NCI-H1436 (cell line): ENCODE data around the gene FGD5.

ENCODE experiments used
- DNase-seq: peaks from one replicate; lab custom pipeline; 2025; lab: John Stamatoyannopoulos, UW

FGD5 gene

GRCh38 chr3:14927308-14927707, 108.5 kb downstream of the FGD5 start:
- no peak for DNase-seq

DNA sequence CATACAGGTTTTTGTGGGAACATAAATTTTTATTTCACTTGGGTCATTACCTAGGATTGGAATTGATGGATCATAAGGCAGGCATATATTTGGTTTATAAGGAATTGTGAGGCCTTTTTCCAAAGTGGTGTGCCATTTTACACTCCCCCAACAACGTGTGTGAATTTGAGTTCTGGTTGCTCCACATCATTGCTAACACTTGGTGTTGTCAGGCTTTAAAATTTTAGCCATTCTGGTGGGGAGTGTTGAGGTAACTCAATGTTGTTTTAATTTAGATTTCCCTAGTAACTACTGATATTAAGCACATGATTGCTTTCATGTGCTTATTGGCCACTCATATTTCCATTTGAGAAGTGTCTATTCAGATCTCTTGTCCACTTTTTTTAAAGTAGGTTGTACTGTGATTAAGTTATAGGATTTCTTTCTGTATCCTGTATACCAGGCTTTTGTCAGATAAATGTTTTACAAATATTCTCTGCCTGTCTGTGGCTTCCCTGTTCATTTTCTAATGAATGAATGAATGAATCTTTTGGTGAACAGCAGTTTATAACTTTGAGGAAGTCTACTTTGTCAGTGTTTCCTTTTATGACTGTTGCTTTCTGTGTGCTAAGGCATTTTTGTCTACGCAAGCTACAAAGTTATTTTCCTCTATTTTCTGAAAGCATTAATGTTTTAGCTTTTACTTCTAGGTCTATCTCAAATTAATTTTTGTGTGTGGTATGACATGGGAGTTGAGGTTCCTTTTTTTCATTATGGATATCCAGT, 110.7 kb downstream of the FGD5 start:
- DNase-seq = no peak

DNA sequence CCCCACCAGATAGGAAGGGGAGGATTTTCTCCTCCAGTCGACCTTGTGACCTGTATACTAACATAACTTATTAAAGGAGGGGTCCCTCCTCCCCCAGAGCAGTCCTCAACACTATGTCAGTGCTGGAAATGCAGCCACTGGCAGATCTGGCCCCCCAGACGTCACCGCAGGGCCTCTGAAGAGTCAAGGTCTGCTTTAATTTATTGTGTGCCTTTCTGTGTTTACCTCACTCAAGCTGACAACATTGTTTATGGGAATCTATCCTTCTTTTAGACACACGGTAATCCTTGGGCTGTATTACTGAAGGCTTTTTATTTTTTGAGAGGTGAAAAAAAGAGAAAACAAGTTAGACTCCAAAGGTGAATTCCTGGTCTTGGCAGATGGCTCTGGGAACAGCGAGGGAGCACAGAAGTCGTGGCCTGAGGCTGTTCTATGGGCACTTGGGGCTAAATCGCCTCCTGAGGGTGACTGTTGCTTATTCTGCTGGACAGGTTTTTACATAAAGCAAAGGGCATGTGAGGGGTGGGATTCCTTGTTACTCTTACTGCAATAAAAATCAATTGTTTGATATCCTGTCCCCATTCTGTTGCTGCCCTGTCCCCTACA, 115.2 kb downstream of the FGD5 start:
- DNase-seq = no peak

GRCh38 chr3:14935592-14936345, 117.0 kb downstream of the FGD5 start:
- no peak for DNase-seq

DNA sequence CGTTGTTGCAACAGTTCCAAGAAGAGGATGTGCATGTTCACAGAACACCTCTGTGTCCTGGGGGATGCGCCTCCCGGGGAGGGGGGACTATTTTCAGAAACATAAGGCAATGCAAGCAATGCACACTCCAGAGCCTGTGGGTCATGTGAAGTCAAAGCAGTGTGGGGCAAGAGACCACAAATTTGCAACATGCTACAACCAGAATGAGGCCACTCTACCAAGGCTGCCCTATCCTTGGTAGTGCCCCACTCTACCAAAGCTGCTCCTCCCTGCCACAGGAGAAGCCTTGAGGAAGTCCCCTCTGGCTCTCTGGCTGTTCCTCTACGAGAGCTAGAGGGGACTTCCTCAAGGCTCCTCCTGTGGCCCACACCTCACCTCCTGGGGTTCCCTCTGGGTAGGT, 120.2 kb downstream of the FGD5 start:
- no peak for DNase-seq

DNA sequence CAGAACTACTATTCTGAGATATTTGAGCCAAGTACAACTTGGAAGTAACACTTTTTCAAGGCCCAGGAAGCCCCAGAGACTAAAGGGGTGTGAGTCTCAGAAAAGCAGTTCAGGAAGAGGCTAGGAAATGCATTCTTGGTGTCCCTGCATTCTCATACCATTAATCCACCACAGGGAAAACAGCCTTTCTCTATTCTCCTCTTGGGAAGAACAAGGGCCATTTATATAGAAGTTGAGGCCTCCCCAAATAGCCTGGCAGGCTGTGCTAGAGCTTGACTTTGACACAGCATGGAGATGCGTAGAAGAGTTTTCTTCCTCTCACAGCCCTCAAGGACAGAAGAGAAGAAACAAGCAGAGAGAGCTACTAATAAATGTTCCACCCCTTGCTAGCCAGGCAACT, 123.1 kb downstream of the FGD5 start:
- no peak for DNase-seq

DNA sequence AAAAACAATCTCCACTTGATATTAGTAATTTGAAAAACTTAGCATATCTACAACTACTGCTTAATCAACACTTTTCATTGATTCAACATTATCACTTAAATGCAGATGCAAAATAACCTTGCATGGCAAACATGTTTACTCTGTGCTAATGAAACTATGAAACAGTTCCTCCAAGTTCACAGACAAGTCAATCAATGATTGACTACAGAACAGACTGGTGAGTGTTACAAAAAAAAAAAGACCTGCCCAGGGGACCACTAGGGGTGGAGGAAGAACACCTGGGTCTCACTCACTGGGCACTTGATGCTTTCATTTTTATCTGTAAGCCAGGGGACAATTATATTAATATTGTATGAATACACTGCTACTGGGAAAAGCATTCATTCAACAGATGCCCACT, 124.3 kb downstream of the FGD5 start:
- no peak for DNase-seq

DNA sequence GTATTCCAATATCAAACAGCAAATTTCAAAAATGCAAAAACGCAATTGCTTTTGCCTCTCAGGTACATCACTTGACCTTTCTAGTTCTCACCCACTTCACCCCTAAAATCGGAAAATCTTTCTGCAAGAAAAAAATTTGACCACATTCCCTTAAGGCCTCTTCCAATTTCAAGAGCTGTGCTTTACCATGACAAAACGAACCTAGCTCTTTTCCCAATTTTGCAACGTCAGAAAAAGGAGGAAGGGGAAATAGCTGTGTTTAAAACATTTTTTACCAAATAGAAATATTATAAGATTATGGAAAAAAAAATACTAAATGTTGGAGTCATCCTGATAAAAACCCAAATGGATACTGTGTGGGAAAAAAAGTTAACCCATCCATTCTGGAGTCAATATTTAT, 127.5 kb downstream of the FGD5 start:
- DNase-seq = no peak

DNA sequence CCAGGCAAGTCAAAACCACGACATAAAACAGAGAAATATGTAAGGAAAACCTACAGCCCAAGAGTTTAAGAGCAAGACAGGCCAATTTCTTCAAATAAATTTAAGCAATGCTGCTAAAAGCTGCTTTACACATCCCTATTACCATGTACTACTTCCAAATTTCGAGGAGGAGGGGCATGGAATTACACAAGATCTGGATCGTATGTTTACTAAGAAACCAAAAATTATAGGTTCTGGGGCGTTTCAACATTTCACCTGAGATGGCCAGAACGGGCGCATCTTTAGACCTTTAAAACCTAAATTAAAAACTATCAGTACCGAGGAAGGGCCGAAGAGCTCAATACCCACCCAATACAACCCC, 128.0 kb downstream of the FGD5 start:
- DNase-seq = no peak

DNA sequence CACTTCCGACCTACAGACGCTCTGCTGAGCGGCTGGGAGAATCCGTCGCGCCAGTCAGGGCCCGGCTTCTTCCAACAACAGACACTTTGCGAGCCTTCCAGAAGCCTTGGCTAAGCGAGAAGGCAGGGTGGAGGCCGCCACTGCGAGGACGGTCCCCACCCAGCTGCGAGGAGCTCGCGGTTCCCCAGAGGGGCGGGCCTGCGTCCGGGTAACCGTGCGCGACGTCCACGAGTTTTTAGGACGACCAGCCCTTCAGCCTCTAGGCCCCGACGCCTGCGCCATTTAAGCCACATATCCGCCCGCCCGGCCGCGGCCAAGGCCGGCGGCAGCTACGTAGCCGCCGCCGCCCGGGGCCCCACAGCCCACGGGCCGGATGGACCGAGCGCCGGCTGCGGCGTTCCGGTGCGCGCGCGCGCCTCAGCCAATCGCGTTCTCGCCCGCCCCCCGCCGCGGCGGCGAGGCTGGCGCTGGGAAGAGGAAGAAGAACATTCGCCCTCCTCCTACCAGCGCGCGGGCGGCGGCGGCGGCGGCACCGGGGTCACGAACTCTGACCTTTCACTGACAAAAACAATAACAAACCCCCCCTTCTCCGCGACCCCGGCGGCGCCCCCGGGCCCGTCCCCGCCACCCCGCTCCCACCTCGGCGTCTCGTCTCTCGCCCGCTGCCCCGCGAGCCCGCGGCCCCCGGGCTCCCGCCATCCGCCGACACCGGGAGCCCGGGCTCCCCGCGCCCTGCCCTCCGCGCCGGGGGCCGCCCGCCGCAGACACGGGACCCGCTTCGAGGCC, 128.5 kb downstream of the FGD5 start, which contains the start of gene NR2C2:
Gene NR2C2, plus strand, starts transcription at position 484 of the 786 bp plus-strand sequence. CDS start 56,332 bp downstream, outside the sequence.
- DNase-seq = peak; percentile 41

DNA sequence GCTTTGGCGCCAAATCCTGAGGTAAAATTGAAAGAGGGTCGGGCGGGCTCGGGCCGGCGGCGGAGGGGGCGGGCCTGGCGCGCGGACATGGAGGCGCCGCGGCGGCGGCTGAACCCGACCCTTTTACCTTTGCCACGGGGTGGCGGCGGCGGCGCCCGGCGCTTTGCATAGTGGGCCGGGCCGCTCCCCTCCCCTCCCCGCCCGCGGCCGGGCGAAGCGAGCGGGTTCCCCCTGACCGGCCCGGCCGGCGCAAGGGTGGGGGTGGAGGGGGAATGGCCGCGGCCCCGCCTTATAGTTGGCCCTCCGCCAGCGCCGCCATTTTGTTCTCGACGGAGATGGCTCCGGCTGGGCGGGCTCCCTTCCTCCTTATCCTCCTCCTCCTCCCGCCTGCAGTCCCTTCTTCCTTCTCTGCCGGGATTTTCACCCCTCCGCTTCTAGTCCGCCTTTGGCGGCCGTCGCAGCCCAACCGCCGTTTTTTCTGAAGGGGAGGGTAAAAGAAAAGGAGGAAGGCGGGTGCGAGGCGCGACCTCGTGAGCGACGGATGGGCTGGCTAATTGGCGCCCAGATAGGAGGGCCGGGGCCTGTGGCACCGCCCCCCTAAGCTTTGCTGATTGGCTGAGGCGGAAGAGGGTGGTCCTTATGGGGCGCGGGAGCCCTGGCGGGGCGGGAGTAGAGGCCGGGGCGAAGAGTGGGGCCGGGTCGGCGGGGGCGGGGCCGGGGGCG, 129.3 kb downstream of the FGD5 start:
- peak; percentile 86 for DNase-seq

DNA sequence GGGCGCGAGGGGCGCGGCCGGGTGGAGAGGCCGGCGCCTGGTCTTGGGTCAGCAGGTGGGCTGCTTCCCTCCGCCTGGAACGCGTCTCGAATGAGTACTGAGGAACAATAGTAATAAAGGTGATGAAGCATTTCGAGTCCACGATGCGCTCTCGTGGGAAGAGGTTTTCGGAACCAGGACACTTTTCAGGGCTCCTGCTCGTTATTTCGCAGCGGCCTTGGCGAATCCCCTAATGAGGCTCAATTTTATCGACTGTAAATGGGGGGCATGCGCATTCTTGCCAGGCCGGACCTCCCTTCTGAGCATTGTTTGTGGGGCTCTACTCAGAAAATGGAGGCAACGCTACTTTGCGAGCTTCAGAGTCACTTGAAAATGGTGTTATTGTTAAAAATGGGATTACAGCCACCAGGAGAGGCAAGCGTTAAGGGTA, 129.9 kb downstream of the FGD5 start:
- DNase-seq = no peak

GRCh38 chr3:14949126-14949525, 130.4 kb downstream of the FGD5 start:
- DNase-seq = no peak

DNA sequence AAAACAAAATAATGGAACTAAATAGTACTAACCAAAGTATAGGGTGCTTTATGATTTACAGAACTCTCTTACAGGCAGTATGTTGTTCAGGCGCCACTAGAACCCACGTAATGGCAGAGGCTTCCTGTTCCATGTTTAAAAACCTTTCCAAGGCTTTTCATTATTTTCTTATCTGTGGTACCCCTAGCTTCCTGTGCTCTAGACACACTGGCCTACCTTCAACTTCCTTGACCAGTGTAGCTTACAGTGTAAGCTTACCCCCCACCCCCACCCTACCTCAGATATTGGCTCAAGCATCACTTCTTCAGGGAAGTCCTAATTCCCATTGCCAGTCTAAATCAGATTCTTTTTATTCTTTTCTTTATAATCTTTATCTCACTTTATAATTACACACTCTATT, 131.5 kb downstream of the FGD5 start:
- no peak for DNase-seq

GRCh38 chr3:14957153-14957552, 138.4 kb downstream of the FGD5 start:
- DNase-seq = no peak

DNA sequence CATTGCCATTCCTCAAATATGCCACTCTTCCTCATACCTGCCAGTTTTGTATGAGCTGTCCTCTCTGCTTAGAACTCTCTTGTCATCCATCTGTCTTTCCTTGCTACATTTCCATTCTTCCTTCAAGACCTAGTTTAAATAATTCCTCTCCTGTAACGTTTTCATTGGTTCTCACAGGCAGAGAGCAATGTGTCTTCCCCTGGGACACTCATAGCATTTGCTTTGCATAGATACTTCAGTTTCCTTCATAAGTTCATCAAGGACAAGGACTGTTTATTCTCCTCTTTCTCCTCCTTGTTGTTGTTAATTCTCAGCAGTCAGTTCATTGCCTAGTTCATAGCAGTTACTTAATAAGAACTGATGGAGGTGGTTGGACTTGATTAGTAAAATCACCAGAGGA, 139.2 kb downstream of the FGD5 start:
- DNase-seq = no peak

- no peak for DNase-seq
Observed at GRCh38 chr3:14959359-14959943, 140.7 kb downstream of the FGD5 start.

GRCh38 chr3:14962762-14963161, 144.0 kb downstream of the FGD5 start:
- DNase-seq = no peak

DNA sequence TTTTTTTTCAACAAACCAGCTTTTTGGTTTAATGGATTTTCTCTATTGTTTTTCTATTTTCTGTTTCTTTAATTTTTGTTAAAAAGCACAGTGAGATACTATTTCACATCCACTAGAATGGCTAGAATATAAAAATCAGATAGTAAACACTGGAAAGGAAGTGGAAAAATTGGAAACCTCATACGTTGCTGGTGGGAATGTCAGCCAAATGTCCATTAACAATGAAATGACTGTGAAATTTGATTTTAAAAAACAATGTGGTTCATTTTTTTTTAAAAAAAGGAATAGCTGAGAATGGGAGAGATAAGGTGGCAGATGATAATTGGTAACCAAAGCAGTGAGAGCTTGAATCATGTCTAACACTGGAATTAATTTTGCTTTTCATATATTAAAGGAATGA, 148.5 kb downstream of the FGD5 start:
- DNase-seq = no peak

DNA sequence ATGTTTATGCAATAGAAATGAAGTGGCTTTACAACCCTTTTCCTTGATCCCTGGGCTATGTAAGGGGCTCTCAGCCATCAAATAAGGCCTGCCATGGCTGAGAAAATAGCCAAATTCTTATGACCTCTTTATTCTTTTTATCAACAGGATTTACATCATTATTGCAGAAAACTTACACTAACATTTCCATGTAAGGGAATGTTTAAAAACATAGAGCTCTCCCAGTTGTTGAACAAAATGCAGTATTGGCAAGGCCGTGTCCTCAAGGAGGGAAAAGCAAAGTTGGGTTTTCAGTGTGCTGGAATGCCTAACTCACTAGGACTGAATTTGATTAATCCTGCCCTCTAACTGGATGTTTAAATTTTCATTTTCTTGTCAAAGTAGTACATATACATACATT, 150.9 kb downstream of the FGD5 start:
- DNase-seq = no peak

- DNase-seq = no peak
Observed at GRCh38 chr3:14976317-14976716, 157.6 kb downstream of the FGD5 start.
